Fibroblast of the conjunctiva (primary cell): Measurements from ENCODE around the gene RAB33B.
"Not testable (repeated sequence)": the region's sequence is repeated elsewhere in the genome, so short reads cannot be mapped to it uniquely, and the experiment has no call there.

Source experiments
- DNase-seq: peaks from one replicate; pipeline ENCODE4 v3.0.0-alpha.2; 2010; ENCODE audit warnings: low read depth

The RAB33B gene

DNA sequence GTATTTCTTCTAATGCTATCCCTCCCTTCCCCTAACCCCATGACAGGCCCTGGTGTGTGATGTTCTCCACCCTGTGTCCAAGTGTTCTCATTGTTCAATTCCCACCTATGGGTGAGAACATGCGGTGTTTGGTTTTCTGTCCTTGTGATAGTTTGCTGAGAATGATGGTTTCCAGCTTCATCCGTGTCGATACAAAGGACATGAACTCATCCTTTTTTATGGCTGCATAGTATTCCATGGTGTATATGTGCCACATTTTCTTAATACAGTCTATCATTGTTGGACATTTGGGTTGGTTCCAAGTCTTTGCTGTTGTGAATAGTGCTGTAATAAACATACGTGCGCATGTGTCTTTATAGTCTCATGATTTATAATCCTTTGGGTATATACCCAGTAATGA, 10.6 kb downstream of the RAB33B start:
- DNase-seq: not testable (repeated sequence)

DNA sequence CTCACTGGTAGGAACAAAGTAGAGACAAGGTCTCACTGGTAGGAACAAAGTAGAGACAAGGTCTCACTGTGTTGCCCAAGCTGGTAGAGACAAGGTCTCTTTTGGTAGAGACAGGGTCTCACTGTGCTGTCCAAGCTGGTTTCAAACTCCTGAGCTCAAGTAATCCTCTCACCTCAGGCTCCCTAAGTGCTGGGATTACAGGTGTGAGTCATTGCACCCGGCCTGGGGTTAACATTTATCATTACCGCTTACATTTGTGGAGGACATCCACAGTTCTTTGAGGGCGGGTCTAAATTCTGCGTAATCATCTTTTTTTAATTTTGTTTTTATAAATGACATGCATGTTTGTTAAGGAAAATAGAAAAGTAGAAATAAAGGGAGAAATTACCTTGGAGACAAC, 12.0 kb downstream of the RAB33B start:
- no peak for DNase-seq

DNA sequence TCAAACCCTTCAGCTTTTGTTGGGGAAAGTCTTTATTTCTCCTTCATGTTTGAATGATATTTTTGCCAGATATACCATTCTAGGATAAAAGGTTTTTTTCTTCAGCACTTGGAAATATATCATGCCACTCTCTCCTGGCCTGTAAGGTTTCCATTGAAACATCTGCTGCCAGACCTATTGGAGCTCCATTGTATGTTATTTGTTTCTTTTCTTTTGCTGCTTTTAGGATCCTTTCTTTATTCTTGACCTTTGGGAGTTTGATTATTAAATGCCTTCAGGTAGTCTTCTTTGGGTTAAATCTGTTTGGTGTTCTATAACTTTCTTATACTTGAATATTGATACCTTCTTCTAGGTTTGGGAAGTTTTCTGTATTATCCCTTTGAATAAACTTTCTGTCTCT, 14.8 kb downstream of the RAB33B start:
- DNase-seq: not testable (repeated sequence)

DNA sequence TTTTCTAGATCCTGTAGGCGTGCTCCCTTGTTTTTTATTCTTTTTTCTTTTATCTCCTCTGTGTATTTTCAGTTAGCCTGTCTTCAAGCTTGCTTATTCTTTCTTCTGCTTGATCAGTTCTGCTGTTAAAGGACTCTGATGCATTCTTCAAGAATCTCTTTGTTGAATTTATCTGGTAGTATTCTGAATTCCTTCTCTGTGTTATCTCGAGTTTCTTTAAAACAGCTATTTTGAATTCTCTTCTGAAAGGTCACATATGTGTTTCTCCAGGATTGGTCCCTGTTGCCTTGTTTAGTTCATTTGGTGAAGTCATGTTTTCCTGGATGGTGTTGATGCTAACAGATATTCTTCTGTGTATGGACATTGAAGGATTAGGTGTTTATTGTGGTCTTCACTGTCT, 15.3 kb downstream of the RAB33B start:
- no peak for DNase-seq

DNA sequence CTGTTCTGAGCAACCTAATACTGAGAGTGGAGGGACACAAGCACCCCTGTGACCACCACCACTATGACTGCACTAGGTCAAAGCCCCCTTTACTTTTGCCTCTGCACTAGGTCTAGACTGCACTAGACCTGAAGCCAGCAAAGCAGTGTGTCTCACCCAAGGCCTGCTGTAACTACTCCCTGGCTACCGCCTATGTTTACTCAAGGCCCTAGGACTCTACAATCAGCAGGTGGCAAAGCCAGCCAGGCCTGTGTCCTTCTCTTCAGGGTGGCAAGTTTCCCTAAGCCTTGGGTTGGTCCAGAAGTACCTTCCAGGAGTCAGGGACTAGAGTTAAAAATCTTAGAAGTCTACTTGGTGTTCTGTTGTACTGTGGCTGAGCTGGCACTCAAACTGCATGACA, 15.9 kb downstream of the RAB33B start:
- no peak for DNase-seq

DNA sequence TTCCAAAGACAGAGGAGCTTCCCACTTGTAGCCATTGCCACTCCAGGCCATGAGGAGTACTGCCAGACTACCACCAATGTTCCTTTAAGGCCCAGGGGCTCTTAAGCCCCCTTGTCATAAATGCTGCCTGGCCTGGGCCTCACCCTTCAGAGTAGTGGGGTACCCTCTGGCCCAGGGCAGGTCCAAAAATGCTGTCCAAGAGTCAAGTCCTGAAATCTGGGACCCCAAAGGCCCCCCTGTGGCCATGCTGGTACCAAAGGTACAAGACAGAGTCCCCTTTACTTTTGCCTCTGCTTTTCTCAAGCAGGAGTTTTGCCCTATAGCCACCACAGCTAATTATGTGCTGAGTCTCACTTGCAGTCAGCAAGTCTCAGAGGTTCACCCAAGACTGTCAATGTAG, 16.4 kb downstream of the RAB33B start:
- no peak for DNase-seq

DNA sequence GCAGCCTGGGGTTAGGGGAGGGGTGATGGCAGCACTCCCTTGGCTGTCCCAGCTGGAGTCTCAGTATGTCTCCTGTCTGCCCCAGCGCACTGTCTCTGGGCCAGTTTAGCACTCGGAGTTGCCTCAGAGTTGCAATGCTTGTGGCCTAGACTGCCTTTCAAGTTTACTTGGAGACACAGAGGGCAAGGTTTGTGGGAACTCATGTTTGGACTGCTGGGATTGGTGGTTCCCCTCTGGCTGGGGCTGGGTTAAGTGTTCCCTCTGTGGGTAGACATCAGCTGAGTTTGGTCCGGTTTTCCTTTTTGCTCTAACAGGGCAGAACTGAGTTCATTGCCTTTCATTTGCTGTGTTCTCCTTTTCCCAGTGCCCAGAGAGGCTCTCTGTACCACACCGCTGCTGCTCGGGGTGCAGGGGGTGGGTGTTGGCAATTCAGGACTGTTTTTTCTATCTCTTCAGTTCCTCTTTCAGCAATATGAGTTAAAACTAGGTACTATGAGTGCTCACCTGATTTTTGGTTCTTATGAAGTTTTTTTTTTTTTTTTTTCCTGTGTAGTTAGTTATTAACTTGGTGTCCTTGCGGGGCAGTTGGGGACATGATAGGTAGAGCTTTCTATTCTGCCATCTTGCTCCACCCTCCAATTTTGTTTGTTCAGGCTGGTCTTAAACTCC, 17.2 kb downstream of the RAB33B start:
- no peak for DNase-seq

DNA sequence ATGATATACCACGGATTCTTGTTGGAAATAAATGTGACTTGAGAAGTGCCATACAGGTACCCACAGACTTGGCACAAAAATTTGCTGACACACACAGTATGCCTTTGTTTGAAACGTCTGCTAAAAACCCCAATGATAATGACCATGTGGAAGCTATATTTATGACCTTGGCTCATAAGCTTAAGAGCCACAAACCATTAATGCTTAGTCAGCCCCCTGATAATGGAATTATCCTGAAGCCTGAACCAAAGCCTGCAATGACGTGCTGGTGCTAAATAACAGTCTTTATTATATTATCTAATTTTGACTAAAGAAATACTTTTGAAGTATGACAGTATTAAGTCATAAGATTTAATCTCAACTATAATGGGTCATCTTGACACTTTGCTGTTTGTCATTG, 18.9 kb downstream of the RAB33B start:
- DNase-seq: no peak

DNA sequence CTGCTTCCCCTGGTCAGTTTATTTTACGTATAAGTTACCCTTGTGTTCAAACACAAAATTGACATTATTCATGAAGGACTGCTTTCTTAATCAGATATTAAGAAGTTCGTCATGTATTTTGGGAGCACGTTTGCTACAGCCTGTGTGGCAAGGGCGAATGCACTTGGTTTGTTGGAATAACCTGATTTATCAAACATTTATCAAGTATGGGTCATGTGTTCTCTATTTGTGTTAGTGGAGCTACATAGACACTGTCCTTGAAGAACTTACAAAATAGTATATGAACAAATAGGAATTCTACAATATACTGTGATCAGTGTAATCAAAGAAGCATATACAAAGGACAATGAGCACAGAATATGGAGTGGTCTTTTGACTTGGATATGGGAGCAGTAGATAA, 22.4 kb downstream of the RAB33B start:
- DNase-seq: no peak

DNA sequence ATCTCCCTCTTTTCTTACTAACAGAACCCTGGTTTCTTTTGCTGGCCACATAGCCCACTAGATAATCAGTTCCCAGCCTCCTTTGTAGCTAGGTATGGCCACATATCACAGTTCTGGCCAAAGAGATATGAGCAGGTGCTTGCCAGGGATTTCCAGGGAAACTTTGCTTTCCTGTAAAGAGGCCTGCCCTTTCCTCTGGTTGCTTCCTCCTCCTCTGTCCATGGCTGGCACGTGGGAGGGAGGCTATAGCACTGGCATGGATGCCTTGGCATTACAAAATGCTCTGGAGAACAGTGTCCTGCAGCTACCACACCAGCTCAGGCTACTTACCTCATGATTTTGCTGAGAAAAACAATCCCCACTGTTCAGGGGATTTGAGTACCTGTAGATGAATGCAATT, 27.5 kb downstream of the RAB33B start:
- no peak for DNase-seq

DNA sequence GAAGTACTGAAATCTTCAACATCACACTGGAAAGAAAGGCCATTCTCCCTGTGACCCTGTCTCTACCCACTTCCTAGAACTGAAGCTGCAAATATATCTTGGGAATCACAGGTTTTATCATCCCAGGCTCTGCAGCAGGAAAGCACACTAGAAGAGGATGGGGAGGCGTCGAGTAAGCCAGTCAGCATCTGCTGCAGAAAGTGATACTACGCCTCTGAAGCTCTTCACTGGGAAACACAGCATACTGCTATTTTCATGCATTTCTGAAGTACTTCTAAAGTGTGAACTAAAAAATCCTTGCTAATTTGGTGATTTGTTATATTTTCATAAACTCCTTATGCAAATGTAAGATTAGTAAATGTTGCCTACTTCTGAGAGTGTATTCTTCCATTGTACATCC, 29.1 kb downstream of the RAB33B start:
- no peak for DNase-seq

DNA sequence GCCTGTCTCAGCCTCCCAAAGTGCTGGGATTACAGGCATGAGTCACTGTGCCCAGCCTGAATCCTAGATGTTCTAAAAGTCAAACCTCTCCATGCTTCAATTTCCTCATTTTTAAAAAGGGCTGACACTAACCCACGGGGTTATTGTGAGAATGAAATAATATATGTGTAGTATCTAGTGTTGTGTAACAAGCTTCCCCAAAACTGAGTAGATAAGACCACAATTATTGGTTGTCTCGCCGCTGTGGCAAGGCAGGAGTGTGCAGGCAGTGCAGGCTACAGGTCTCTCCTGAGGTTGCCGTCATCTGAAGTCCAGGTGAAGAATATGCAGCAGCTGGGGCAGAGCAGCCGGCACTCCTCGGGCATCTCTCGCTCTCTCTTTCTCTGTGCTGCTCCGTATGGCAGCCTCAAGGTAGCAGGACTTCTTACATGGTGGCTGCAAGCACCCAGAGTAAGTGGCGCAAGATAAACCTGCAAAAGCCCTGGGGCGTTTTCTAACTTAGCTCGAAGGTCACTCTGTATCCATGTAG, 30.9 kb downstream of the RAB33B start:
- DNase-seq: no peak

DNA sequence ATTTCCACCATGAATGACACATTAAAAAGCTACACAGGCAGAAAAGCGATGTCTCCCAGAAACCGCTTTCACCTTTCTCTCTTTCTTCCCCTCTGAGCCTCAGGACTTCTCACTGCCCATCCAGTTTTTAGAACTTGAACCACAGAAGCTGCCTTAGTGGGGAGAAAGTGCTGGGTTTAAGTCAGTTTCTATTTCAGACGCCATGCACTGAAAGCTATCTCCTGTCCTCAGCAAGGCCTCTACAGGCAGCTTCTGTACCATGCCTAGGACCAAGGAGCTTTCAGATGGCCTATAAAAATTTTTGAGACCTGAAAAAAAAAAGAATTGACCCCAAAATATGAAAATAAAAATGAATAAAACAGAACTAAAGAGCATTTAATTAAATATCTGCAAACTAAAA, 34.5 kb downstream of the RAB33B start:
- no peak for DNase-seq

DNA sequence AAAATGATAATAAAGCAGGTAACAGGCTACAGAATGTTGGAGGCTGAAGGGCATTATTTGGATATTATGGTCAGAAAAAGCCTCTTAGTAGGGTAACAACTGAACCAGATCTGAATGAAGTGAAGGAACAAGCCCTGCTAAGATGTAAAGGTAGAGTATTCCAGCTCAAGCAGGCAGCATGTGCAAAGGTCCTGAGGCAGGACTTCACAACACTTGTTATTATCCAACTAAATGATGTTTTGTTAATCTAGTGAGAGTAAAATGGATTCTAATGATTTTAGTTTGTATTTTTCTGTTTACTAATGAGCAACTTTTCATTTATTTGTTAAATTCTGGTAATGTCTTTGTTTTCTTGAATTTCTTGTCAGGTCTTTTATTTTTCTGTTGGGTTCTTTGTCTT, 35.7 kb downstream of the RAB33B start:
- no peak for DNase-seq

DNA sequence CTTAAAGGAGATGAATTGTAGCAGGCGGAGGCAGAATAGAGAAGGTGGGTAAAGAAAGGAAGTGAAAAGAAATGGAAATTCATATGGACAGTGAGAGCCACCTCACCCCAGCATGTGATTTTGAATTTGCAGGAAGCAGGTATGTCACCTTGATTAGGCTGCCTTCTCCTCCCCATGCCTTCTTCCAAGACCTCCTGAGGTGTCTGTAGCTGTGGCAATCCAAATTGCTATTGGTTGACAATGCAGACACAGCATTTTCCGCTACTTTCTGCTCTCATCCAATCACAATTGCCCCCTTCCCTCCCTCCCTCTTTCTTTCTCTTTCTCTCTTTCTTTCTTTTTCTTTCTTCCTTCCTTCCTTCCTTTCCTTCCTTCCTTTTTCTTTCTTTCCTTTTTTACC, 38.5 kb downstream of the RAB33B start:
- DNase-seq: no peak

DNA sequence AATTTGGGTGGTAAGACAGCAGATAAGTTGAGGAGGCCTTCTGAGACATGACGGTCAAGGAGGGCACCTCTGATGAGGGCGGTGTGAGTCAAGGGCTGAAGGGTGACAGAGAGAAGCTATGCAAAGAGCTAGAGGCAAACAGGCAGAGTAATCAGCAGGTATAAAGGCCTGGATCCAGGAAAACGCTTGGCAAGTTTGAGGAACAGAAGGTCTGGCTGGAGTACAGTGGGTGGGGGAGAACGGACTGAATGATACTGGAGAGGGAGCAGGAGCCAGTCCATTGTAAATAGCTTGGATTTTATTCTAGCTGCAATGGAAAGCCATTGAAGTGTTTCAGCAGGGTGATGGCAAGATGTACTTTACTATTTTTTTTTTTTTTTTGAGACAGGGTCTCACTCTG, 39.3 kb downstream of the RAB33B start:
- no peak for DNase-seq

DNA sequence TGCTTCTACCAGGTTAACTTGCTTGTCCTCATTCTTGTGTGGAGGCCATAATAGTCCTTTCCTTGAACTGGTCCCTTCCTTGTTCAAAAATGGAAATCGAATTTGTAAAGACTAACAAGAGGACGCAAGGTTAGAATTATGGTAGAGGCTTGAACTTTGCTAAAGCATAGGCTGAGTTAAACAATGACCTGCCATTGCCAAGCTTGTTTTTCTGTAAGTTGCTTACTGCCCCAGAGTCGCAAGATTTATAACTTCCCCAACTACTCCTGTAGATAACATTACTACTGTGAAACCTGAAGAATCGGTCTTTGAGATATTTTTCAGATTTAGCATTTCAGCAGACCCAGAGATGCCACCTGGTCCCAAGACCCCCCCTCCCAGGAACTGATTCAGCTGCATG, 45.3 kb downstream of the RAB33B start:
- DNase-seq: no peak

DNA sequence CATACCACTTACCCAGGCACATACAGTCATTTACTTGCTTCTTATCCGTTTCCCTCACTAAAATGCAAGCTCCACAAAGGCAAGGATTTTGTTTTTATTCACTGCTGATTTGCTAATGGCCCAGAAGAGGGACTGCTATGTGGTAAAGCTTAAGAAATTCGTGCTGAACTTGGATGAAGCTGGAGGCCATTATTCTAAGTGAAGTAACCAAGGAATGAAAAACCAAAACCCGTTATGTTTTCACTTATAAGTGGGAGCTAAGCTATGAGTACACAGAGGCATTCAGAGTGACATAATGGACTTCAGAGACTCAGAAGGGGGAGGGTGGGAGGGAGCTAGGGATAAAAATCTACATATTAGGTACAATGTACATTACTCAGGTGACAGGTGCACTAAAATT, 47.2 kb downstream of the RAB33B start:
- no peak for DNase-seq

DNA sequence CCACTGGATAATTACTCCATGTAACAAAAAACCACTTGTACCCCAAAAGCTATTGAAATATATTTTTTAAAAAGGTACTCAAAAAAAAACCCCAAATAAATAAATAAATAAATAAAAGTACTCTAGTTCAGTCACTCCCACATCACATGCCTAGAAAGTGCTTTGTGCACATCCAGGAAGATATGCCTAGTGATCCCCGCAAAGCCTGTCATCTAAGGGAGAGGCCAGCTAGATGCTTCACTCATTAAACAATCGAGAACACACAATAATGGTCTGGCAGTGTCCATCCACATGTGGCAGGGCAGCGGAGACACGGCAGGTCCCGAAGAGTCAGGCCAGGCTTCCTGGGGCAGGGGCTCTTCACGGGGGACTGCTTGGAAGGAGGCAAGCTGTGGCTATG, 47.6 kb downstream of the RAB33B start:
- DNase-seq: no peak

DNA sequence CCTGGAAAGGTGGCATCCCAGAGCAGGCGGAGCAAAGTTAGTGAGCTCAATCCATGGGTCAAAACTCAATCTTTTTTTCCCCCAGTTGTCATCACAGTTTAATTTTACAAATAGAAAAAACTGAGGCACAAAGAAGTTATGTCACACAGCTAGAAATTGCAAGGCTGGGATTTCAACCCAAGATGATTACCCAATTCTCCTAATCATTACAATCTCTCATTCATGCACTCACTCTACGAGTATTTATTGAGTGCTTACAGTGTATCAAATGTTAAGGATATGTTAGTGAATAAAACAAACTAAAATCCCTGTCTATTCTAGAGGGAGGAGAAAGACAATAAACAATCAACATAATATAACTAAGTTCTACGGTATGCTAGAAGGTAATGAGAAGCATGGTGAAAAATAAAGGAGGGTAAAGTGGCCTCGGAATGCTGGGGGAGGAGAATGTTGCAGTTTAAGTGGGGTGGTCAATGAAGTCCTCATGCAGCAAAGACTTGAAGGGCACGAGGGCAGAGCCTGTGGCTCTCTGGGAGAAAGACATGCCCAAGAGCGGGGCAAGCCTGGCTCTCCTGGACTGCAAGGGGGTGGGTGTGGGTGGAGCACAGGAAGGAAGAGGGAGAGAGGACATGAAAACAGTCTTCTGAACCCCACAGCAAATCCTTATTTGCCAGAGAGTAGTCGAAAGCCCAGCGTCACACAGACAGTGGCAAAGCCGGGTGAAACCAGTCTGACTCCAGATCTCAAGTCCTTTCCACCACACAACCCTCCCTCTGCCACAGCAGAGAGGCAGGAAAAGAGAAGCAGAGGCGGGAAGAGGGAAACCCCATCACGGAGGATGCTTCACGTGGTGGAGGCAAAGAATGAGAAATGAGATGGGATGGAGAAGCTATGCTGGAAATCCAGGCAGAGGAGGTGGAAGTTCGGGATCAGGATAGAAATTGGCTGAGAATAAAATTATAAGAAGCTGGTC, 48.3 kb downstream of the RAB33B start:
- DNase-seq: no peak

DNA sequence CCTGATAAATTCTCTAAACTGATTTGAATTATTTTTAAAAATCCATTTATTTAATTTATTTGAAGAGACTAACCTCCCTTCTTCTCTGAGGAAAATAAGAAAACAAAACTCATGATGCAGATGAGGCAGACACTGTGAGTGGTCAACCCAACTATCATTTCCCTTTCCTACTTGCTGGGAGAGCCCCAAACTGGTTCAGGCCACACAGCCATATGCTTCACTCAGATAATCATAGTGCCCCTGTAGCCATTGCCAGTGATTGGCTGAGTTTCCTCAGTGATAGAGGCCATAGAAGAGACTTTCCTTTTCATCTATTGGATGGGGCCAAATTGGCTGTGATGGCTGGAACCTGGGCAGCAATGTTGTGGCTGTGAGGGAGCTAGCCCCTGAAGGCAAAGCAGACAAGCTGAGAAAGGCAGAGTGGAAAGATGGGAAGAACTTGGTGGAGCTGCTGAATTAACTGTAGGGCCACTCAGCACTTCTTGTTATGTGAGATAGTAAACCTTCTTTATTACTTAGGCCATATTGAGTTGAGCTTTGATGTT, 49.8 kb downstream of the RAB33B start:
- DNase-seq: no peak

DNA sequence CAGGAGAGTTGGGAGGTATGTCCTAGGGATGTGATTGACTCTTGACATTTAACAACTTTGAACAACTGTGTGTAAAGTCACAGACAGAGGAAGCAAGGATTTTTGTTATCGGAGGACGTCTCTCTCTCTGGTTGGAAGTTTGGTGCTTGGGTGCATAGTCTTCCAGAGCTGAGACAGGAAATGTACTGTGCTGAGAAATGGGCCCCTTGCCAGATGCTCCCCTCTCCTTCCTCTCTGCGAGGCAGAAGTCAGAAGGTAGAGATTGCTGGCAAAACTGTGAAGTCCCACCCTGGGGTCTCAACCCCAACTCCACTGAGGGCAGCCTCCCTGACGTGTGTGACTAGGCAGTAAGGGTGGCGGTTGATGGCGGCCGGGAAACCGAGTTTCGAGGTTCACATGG, 52.9 kb downstream of the RAB33B start:
- no peak for DNase-seq
